AG09309 (cell line): ENCODE results near the gene GPBP1L1.

Experiments used
- DNase-seq: peaks from one replicate; pipeline ENCODE4 v3.0.0-alpha.2; 2010; ENCODE audit warnings: low read depth
- H3K4me3 ChIP-seq: 2 replicates; pipeline ENCODE4 v1.5.1; 2011; ENCODE audit warnings: mild to moderate bottlenecking, low read depth, low read length, moderate library complexity; ENCODE audit not compliant: control insufficient read depth
- TF ChIP-seq, protein P1 (sequence below): IDR thresholded peaks from 2 replicates; pipeline ENCODE4 v1.5.1; 2011; ENCODE audit warnings: mild to moderate bottlenecking, low read depth, low read length, inconsistent platforms; ENCODE audit not compliant: insufficient read depth, control insufficient read depth; ENCODE audit errors: missing control alignments

The GPBP1L1 gene

GRCh38 chr1:45643321-45643720 is 43.0 kb downstream of the GPBP1L1 start:
- TF ChIP-seq, protein P1, sequence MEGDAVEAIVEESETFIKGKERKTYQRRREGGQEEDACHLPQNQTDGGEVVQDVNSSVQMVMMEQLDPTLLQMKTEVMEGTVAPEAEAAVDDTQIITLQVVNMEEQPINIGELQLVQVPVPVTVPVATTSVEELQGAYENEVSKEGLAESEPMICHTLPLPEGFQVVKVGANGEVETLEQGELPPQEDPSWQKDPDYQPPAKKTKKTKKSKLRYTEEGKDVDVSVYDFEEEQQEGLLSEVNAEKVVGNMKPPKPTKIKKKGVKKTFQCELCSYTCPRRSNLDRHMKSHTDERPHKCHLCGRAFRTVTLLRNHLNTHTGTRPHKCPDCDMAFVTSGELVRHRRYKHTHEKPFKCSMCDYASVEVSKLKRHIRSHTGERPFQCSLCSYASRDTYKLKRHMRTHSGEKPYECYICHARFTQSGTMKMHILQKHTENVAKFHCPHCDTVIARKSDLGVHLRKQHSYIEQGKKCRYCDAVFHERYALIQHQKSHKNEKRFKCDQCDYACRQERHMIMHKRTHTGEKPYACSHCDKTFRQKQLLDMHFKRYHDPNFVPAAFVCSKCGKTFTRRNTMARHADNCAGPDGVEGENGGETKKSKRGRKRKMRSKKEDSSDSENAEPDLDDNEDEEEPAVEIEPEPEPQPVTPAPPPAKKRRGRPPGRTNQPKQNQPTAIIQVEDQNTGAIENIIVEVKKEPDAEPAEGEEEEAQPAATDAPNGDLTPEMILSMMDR: no peak
- DNase-seq: no peak
- H3K4me3 ChIP-seq: no peak overlapping the region

GRCh38 chr1:45640293-45640692 is 46.0 kb downstream of the GPBP1L1 start:
- DNase-seq: no peak
- H3K4me3 ChIP-seq: no peak overlapping the region
- TF ChIP-seq, protein P1: no peak

DNA sequence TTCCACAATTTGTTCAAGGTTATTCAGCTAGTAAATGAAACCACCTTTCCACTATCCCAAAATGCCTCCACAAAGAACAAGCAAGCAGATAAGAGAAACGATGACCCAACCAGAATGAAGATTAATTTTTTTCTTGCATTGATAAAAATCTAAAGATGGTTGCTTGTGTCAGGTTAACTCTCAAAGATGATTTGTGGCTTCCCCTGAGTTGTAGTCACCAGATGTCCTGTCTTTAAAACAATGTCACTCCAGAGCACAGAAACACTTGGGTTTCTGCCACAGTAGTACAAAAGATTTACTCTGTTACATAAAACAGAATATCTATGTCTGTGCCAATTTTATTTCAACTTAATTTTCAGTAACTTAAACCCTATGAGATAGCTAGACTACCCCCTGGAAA is 51.1 kb downstream of the GPBP1L1 start:
- no peak overlapping the region for H3K4me3 ChIP-seq
- TF ChIP-seq, protein P1: no peak
- DNase-seq: no peak

DNA sequence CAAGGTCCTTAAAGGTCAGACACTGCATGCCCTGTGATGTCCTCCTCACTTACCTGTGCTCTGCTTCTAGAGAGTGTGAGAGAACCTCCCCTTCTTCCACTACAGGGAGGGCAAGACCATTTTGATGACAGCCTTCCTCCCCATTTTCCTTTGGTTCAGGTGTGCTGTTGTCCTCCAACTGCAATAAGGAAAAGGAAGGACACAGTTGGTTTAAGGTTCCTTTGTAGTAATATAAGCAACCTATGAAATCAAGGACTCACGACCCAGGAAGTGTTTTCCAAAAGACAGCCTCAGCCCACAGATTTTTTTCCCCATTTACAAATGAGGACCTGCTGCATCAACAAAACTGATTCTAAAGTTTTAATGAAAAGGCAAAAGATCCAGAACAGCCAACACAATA is 55.9 kb downstream of the GPBP1L1 start:
- DNase-seq: no peak
- H3K4me3 ChIP-seq: no peak overlapping the region
- TF ChIP-seq, protein P1: no peak

- no peak overlapping the region for H3K4me3 ChIP-seq
- no peak for DNase-seq
- TF ChIP-seq, protein P1: no peak
These were observed 57.3 kb downstream of the GPBP1L1 start for GRCh38 chr1:45629035-45629434.

GRCh38 chr1:45623972-45624371 is 62.4 kb downstream of the GPBP1L1 start, which contains the start of gene CCDC17:
Gene CCDC17 (minus strand): TSS chr1:45624054. CDS start chr1:45623909, 145 bp downstream.
- DNase-seq: no peak
- no peak within 1 kb of the TSS for H3K4me3 ChIP-seq
- TF ChIP-seq, protein P1: no peak
